OCI-LY3 (cell line): ENCODE data around the gene DMRTA2.

Experiments
- H2AFZ ChIP-seq: fragments of 200-600, 300-600 bp; shearing (Covaris generic); 2 replicates; pipeline ENCODE4 v1.6.0; 2014; ENCODE audit warnings: antibody characterized with exemption, low read depth, low read length
- H3K27ac ChIP-seq: fragments of 200-600, 300-600 bp; sonication (generic); 2 replicates; pipeline ENCODE4 v1.5.1; 2014; ENCODE audit warnings: mild to moderate bottlenecking, low read length, moderate library complexity, mixed read lengths
- H3K27me3 ChIP-seq: fragments of 200-600, 300-600 bp; sonication (generic); 2 replicates; pipeline ENCODE4 v1.6.1; 2014; ENCODE audit warnings: low read depth, low read length, mixed read lengths
- H3K36me3 ChIP-seq: fragments of 200-600, 300-600 bp; sonication (generic); replicated peaks from 2 replicates; pipeline ENCODE3; 2014; ENCODE audit warnings: low read depth, low read length, mixed read lengths
- H3K4me1 ChIP-seq: fragments of 300-600, 200-600 bp; sonication (generic); 2 replicates; pipeline ENCODE4 v1.6.1; 2014; ENCODE audit warnings: low read length, mixed read lengths
- H3K4me2 ChIP-seq: fragments of 200-600, 300-600 bp; sonication (generic); 2 replicates; pipeline ENCODE4 v1.6.1; 2014; ENCODE audit warnings: low read length, mixed read lengths
- H3K4me3 ChIP-seq: fragments of 300-600, 200-600 bp; sonication (generic); 2 replicates; pipeline ENCODE4 v1.5.1; 2014; ENCODE audit warnings: antibody characterized with exemption, mild to moderate bottlenecking, low read length, moderate library complexity
- H3K79me2 ChIP-seq: fragments of 300-600, 200-600 bp; shearing (Covaris generic); 2 replicates; pipeline ENCODE4 v1.6.1; 2014; ENCODE audit warnings: mild to moderate bottlenecking, low read length, mixed read lengths
- H3K9ac ChIP-seq: fragments of 300-600, 200-600 bp; shearing (Covaris generic); 2 replicates; pipeline ENCODE4 v1.6.0; 2014; ENCODE audit warnings: mild to moderate bottlenecking, low read length, moderate library complexity
- H3K9me3 ChIP-seq: fragments of 200-600, 300-600 bp; shearing (Covaris generic); 2 replicates; pipeline ENCODE4 v1.6.1; 2014; ENCODE audit warnings: low read length, mixed read lengths; ENCODE audit not compliant: insufficient read depth
- H4K20me1 ChIP-seq: fragments of 200-600, 300-600 bp; sonication (generic); 2 replicates; pipeline ENCODE4 v1.6.1; 2016; ENCODE audit warnings: low read length, mixed read lengths; ENCODE audit not compliant: insufficient read depth
- EZH2phosphoT487 ChIP-seq: fragments of 200-600 bp; shearing (Covaris generic); IDR thresholded peaks from 2 replicates; pipeline ENCODE4 v1.6.1; 2018; ENCODE audit warnings: antibody characterized with exemption, mixed run types, low read depth
- TF ChIP-seq, protein P1 (sequence below): fragments of 200-600, 300-600 bp; sonication (generic); IDR thresholded peaks from 2 replicates; pipeline ENCODE4 v1.5.1; 2014; ENCODE audit warnings: antibody characterized with exemption, low read length, low read depth

DMRTA2 gene

DNA sequence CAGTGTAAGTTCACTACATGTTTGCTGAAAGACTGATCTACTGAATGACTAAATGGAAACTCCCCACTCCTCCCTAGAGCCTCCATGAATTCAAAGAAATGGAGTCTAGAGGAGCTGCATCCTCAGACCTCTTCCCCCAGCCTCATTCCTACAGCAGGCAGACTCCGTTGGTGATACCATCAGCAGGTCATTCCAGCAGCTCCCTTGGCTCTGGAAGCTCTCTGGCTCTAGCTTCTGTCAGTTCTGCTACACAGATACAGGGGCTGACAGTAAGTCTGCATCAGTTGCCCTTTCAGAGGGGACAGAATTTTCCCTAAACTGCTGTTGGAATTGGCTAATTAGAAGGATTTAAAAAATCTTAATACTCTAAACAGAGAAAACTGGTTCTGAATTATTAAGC is 31.7 kb upstream of the DMRTA2 start:
- no peak overlapping the region for H3K4me2 ChIP-seq
- H3K27ac ChIP-seq, result no peak overlapping the region
- no peaks in the 10 kb centered on the region for H3K79me2 ChIP-seq
- no peaks in the 10 kb centered on the region for H3K36me3 ChIP-seq
- no peaks in the 10 kb centered on the region for H3K27me3 ChIP-seq
- no peak overlapping the region for H2AFZ ChIP-seq
- no peak overlapping the region for H3K9ac ChIP-seq
- H3K4me3 ChIP-seq, result no peak overlapping the region
- no peaks in the 10 kb centered on the region for H3K9me3 ChIP-seq
- H3K4me1 ChIP-seq, result peaks cover 8% of the 10 kb centered on the region
- TF ChIP-seq, protein P1, sequence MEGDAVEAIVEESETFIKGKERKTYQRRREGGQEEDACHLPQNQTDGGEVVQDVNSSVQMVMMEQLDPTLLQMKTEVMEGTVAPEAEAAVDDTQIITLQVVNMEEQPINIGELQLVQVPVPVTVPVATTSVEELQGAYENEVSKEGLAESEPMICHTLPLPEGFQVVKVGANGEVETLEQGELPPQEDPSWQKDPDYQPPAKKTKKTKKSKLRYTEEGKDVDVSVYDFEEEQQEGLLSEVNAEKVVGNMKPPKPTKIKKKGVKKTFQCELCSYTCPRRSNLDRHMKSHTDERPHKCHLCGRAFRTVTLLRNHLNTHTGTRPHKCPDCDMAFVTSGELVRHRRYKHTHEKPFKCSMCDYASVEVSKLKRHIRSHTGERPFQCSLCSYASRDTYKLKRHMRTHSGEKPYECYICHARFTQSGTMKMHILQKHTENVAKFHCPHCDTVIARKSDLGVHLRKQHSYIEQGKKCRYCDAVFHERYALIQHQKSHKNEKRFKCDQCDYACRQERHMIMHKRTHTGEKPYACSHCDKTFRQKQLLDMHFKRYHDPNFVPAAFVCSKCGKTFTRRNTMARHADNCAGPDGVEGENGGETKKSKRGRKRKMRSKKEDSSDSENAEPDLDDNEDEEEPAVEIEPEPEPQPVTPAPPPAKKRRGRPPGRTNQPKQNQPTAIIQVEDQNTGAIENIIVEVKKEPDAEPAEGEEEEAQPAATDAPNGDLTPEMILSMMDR, result no peak
- no peak for TF ChIP-seq EZH2phosphoT487
- H4K20me1 ChIP-seq, result no peaks in the 10 kb centered on the region

DNA sequence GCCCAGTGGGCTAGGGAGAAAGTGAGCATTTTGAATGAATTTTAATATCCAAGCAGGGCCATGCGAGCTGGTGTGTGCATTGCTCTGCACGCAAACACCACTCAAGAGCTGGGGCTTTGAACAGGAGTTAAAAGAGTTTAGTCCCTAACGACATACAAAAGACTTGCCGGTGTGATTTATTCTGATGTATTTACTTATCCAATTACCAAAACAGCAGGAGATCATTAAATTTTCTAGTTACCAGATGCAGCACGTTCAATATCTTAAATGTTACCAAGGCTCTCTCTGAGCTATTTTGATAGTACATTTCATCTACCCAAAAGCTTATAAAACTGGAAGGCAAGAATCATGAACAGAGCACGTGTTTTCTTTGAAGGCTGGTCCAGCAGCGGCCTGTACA is 30.0 kb upstream of the DMRTA2 start:
- peaks cover 8% of the 10 kb centered on the region for H3K4me1 ChIP-seq
- no peak overlapping the region for H2AFZ ChIP-seq
- no peaks in the 10 kb centered on the region for H3K79me2 ChIP-seq
- H3K27ac ChIP-seq, result no peak overlapping the region
- H3K4me3 ChIP-seq, result no peak overlapping the region
- no peaks in the 10 kb centered on the region for H3K27me3 ChIP-seq
- H3K9ac ChIP-seq, result no peak overlapping the region
- no peaks in the 10 kb centered on the region for H3K36me3 ChIP-seq
- H3K4me2 ChIP-seq, result no peak overlapping the region
- no peaks in the 10 kb centered on the region for H3K9me3 ChIP-seq
- TF ChIP-seq EZH2phosphoT487, result no peak
- TF ChIP-seq, protein P1, result no peak
- H4K20me1 ChIP-seq, result no peaks in the 10 kb centered on the region

DNA sequence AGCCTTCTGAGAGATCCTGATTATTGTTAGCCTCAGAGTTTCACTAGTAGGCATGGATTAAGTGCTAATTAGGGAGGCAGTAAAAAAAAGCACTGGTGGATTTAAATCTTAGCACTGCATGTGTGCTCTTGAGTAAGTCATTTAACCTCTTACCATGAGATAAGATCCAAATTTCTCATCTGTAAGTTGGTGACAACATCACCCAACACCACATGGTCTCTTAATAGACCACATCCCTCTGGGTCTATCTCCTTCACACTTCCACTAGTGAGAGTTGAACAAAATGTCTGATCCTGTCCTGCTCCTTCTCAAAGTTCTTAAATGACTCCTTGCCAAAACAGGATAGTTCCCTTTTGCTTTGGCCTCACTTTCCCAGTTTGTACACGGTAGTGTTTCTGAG is 29.5 kb upstream of the DMRTA2 start:
- TF ChIP-seq EZH2phosphoT487, result no peak
- TF ChIP-seq, protein P1, result no peak
- H3K27me3 ChIP-seq, result no peaks in the 10 kb centered on the region
- H4K20me1 ChIP-seq, result no peaks in the 10 kb centered on the region
- H3K79me2 ChIP-seq, result no peaks in the 10 kb centered on the region
- H3K4me2 ChIP-seq, result no peak overlapping the region
- no peaks in the 10 kb centered on the region for H3K36me3 ChIP-seq
- H3K4me3 ChIP-seq, result no peak overlapping the region
- no peak overlapping the region for H2AFZ ChIP-seq
- peaks cover 8% of the 10 kb centered on the region for H3K4me1 ChIP-seq
- no peak overlapping the region for H3K27ac ChIP-seq
- H3K9me3 ChIP-seq, result no peaks in the 10 kb centered on the region
- H3K9ac ChIP-seq, result no peak overlapping the region

DNA sequence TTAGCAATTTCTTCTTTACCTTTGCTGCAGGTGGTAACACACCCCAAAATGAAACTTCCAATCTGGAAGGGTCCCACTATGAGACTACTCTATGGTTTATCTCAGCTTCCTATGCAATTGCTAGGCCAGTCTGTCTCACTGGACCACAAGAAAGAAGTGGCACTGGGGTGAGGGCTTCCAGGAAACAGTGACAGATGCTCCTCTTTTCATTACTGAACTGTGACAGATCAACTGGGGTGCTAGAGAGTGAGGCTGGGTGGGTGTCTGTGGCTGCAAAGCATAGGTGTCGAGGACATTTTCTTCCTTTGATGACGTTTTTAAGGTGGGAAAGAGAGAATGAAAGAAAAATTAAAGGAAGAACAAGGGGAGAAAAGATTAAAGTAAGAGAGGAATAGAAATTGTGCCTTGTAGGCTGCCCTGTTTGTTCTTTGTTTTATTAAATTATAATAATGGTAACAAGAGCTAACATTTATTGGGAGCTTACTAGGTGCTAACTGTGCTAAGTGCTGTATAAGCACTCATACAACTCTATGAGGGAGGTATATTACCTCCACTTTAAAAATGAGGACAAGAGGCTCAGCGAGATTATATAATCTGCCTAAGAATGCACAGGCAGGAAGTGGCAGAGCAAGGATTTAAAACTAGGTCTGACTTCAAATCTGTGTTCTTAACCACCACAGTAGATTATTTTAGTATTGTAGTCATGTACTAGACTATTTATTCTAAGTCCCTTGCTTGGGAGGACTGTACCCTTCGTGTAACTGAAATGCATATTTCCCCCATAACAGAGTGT is 27.8 kb upstream of the DMRTA2 start:
- H3K27ac ChIP-seq, result no peak overlapping the region
- no peaks in the 10 kb centered on the region for H3K4me1 ChIP-seq
- H3K4me2 ChIP-seq, result no peak overlapping the region
- H3K9ac ChIP-seq, result no peak overlapping the region
- H4K20me1 ChIP-seq, result no peaks in the 10 kb centered on the region
- no peak overlapping the region for H2AFZ ChIP-seq
- no peak overlapping the region for H3K4me3 ChIP-seq
- TF ChIP-seq, protein P1, result no peak
- TF ChIP-seq EZH2phosphoT487, result no peak
- no peaks in the 10 kb centered on the region for H3K36me3 ChIP-seq
- no peaks in the 10 kb centered on the region for H3K79me2 ChIP-seq
- H3K27me3 ChIP-seq, result no peaks in the 10 kb centered on the region
- no peaks in the 10 kb centered on the region for H3K9me3 ChIP-seq
